Liver (tissue), 9 donors: Measurements from ENCODE around the gene TMEM183A. TPM values are rescaled to one million over a fixed set of nuclear protein-coding genes. Genes with fewer than 3 reads are reported as not detected.

ENCODE experiments used
- DNase-seq: peaks from one replicate; pipeline ENCODE4 v3.0.0-alpha.2; 2017; ENCODE audit warnings: low spot score
- H3K27ac ChIP-seq, 2 donors: one replicate each; pipeline ENCODE4 v1.7.0; 2013; ENCODE audit warnings: inconsistent platforms in 2 of 2, low read length in 2 of 2, control low read depth in 1 of 2, low read depth in 1 of 2, mild to moderate bottlenecking in 1 of 2
- H3K27me3 ChIP-seq, 4 donors: one replicate each; pipeline versions ENCODE4 v1.6.1 to v1.7.0; 2013; ENCODE audit warnings: low read length in 3 of 4, inconsistent platforms in 1 of 4, mild to moderate bottlenecking in 1 of 4, moderate library complexity in 1 of 4; ENCODE audit not compliant: control insufficient read depth in 4 of 4, insufficient read depth in 4 of 4
- H3K36me3 ChIP-seq, 4 donors: one replicate each; pipeline versions ENCODE4 v1.6.1 to v1.7.0; 2013; ENCODE audit warnings: low read length in 3 of 4, mild to moderate bottlenecking in 3 of 4, low read depth in 1 of 4, moderate library complexity in 1 of 4; ENCODE audit not compliant: control insufficient read depth in 4 of 4, insufficient read depth in 3 of 4
- H3K4me1 ChIP-seq, 4 donors: one replicate each; pipeline versions ENCODE4 v1.6.1 to v1.7.0; 2013; ENCODE audit warnings: low read length in 3 of 4, mild to moderate bottlenecking in 3 of 4, moderate library complexity in 1 of 4; ENCODE audit not compliant: control insufficient read depth in 4 of 4, insufficient read depth in 4 of 4
- H3K4me3 ChIP-seq, 3 donors: one replicate each; pipeline versions ENCODE4 v1.6.1 to v1.7.0; 2013; ENCODE audit warnings: low read length in 3 of 3, control low read depth in 1 of 3, low read depth in 1 of 3, mild to moderate bottlenecking in 1 of 3
- H3K9ac ChIP-seq, 2 donors: one replicate each; pipeline ENCODE4 v1.7.0; 2013; ENCODE audit warnings: low read length in 2 of 2, mild to moderate bottlenecking in 2 of 2, moderate library complexity in 2 of 2, control low read depth in 1 of 2, low read depth in 1 of 2
- H3K9me3 ChIP-seq, 4 donors: one replicate each; pipeline versions ENCODE4 v1.6.1 to v1.7.0; 2013; ENCODE audit warnings: low read length in 3 of 4; ENCODE audit not compliant: control insufficient read depth in 4 of 4
- EGR1 ChIP-seq, 2 donors: IDR thresholded peaks; 2 replicates each; pipeline ENCODE4 v1.6.1; 2016 to 2018; ENCODE audit warnings: antibody characterized with exemption in 2 of 2, low read depth in 2 of 2
- FOXA1 ChIP-seq: IDR thresholded peaks from 2 replicates; pipeline ENCODE4 v1.6.1; 2016; ENCODE audit warnings: antibody characterized with exemption
- FOXA2 ChIP-seq: IDR thresholded peaks from 2 replicates; pipeline ENCODE4 v1.6.1; 2016; ENCODE audit warnings: antibody characterized with exemption
- GABPA ChIP-seq, 2 donors: IDR thresholded peaks in 1 of 2; conservative IDR thresholded peaks in 1 of 2; 2 replicates each; pipeline ENCODE4 v1.6.1; 2016; ENCODE audit warnings: antibody characterized with exemption in 2 of 2, mild to moderate bottlenecking in 1 of 2, moderate library complexity in 1 of 2
- HNF4A ChIP-seq, 2 donors: conservative IDR thresholded peaks; 2 replicates each; pipeline ENCODE4 v1.6.1; 2016; ENCODE audit warnings: antibody characterized with exemption in 2 of 2, mild to moderate bottlenecking in 2 of 2
- HNF4G ChIP-seq: IDR thresholded peaks from 2 replicates; pipeline ENCODE4 v1.6.1; 2016; ENCODE audit warnings: antibody characterized with exemption
- NR2F2 ChIP-seq: IDR thresholded peaks from 2 replicates; pipeline ENCODE4 v1.6.1; 2016; ENCODE audit warnings: antibody characterized with exemption
- RAD21 ChIP-seq, 2 donors: IDR thresholded peaks; 2 replicates each; pipeline ENCODE4 v1.6.1; 2016; ENCODE audit warnings: antibody characterized with exemption in 2 of 2, mild to moderate bottlenecking in 2 of 2
- RXRA ChIP-seq, 2 donors: IDR thresholded peaks; 2 replicates each; pipeline ENCODE4 v1.6.1; 2017 to 2018; ENCODE audit warnings: antibody characterized with exemption in 2 of 2, mild to moderate bottlenecking in 1 of 2
- SP1 ChIP-seq: IDR thresholded peaks from 2 replicates; pipeline ENCODE4 v1.6.1; 2018; ENCODE audit warnings: antibody characterized with exemption, mild to moderate bottlenecking
- TAF1 ChIP-seq: conservative IDR thresholded peaks from 2 replicates; pipeline ENCODE4 v1.6.1; 2016; ENCODE audit warnings: antibody characterized with exemption, mild to moderate bottlenecking
- YY1 ChIP-seq: IDR thresholded peaks from 2 replicates; pipeline ENCODE4 v1.6.1; 2016; ENCODE audit warnings: antibody characterized with exemption, mild to moderate bottlenecking
- WGBS: extraction: QIAGEN DNeasy Blood & Tissue Kit; methylation state at CpG from one replicate; pipeline ENCODE4 v1.1.7; 2013; 5-methylcytosine and 5-hydroxymethylcytosine counted together
- polyA plus RNA-seq, 2 donors: library from polyadenylated mRNA; stranded (reverse) in 1 of 2; unstranded in 1 of 2; fragments of 200-250 nt in 1 of 2; fragments of >200 nt in 1 of 2; fragmentation: Nextera tagmentation in 1 of 2; extraction: Ambion mirVana in 1 of 2; gene quantifications; one replicate each; pipeline versions ENCODE4 v1.2.1 to v1.2.3, GENCODE V29; 2013 to 2015
- total RNA-seq, 2 donors: library from RNA; depleted of rRNA; stranded (reverse); fragments of >200 nt; gene quantifications; one replicate each; pipeline ENCODE4 v1.2.3, GENCODE V29; 2014
- TF ChIP-seq, protein P1 (sequence below): IDR thresholded peaks from 2 replicates; pipeline ENCODE4 v1.6.1; 2016; ENCODE audit warnings: antibody characterized with exemption, mild to moderate bottlenecking
- TF ChIP-seq, protein P2 (sequence below): IDR thresholded peaks from 2 replicates; pipeline ENCODE4 v1.6.1; 2016; ENCODE audit warnings: antibody characterized with exemption
- TF ChIP-seq, protein P3 (sequence below): fragments of 150-350 bp; IDR thresholded peaks from 2 replicates; pipeline ENCODE4 v1.5.1; 2017; ENCODE audit warnings: improper control_type of control experiment, low read depth, low read length; ENCODE audit not compliant: missing input control
- TF ChIP-seq, protein P4 (sequence below): IDR thresholded peaks from 2 replicates; pipeline ENCODE4 v1.6.1; 2016; ENCODE audit warnings: antibody characterized with exemption
- donor health status: healthy.
- donor health status: healthy.
- donor health status: healthy.
- donor health status: healthy.
- donor health status: healthy.

TMEM183A gene
- total and polyA plus RNA-seq, 4 donors = 21.0 to 48.9 (median 35.5) TPM

DNA sequence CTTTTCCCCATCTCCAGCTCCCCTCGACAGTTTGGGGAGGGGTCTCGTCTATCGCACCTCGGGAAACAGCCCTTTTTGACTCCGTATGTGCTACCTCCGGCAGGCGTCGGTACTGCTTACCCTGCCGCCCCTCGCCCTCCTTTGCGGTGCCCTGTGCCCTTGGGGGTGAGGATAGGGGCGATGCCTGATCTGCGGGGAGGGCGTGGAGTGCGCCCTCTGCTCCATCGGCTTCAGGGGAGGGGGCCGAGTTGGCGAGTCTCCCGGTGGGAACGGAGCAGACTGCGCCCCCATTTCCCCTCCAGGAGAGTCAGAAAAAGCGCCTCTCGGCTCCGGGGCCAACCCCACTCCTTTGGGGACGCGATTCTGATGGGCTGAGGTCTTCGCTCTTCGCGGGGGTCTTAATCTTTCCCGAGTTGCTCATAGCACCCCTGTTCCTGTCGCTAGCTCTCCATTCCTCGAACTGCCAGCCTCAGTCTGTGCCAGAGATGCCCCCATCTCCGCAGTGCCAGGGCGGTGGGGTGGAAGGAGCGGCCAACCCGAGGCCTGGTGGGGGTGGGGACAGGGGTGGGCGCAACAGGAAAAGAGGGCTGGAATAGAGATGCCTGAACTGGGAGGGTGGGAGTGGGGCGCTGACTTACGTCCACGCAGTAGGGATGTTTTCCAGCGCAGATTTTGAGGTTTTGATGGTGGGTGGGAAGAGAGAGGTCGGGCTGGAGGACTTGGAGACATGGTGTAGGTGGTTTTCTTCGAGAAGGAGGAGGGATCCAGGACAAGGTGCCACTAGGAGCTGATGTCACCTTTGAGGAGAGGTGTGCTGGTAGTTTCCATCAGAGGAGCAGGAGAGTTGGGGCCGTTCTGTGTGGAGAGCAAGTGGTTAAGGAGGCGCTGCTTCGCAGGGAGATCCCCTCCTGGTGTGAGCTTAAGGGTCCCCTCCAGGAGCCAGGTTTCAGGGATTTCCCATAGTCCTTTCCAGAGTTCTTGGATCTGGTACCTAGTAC lies 19.8 kb downstream of the TMEM183A start (continued):
- no peak for TF ChIP-seq HNF4A (conservative IDR thresholded peaks at IDR 0.05)
- TF ChIP-seq, protein P1, sequence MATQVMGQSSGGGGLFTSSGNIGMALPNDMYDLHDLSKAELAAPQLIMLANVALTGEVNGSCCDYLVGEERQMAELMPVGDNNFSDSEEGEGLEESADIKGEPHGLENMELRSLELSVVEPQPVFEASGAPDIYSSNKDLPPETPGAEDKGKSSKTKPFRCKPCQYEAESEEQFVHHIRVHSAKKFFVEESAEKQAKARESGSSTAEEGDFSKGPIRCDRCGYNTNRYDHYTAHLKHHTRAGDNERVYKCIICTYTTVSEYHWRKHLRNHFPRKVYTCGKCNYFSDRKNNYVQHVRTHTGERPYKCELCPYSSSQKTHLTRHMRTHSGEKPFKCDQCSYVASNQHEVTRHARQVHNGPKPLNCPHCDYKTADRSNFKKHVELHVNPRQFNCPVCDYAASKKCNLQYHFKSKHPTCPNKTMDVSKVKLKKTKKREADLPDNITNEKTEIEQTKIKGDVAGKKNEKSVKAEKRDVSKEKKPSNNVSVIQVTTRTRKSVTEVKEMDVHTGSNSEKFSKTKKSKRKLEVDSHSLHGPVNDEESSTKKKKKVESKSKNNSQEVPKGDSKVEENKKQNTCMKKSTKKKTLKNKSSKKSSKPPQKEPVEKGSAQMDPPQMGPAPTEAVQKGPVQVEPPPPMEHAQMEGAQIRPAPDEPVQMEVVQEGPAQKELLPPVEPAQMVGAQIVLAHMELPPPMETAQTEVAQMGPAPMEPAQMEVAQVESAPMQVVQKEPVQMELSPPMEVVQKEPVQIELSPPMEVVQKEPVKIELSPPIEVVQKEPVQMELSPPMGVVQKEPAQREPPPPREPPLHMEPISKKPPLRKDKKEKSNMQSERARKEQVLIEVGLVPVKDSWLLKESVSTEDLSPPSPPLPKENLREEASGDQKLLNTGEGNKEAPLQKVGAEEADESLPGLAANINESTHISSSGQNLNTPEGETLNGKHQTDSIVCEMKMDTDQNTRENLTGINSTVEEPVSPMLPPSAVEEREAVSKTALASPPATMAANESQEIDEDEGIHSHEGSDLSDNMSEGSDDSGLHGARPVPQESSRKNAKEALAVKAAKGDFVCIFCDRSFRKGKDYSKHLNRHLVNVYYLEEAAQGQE = no peak
- no peak for TF ChIP-seq GABPA (IDR thresholded peaks at IDR 0.05 in 1 of 2, conservative IDR thresholded peaks at IDR 0.05 in 1 of 2)
- no peak for TF ChIP-seq SP1
- TF ChIP-seq YY1 = no peak
- TF ChIP-seq NR2F2 = no peak

DNA sequence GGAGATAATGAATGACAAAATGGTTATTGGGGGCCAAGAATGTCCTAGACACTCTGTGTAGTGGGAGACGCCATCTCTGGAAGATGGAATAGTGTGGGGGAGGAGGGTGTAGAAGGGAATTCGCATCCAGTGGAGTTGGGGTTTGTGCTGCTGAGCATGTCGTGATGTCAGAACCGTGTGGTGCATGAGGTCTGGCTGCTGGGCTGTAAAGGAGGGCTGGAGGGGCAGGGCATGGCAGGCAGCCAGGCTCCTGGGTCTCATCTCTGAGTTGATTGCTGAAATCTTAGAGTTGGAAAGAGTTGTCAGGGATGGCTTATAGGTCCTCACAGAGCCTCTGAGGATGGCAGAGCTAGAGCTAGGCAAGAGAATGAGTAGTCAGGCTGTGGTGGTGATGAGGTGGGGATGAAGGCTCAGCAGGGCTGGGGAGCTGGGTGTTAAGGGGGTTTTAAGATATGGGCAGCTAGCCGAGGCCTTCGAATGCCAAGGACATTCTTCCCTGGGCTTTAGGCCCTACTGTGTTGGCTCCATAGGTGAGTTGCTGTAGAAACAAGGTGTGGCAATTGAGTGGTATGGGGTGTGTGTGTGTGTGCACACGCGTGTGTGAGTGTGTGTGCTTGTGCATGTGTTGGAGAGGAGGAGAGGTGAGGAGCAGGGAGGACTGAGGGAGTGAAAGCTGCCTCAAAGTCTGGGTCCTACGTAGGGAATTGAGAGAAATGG lies 21.1 kb downstream of the TMEM183A start:
- DNase-seq = no peak
- Histone ChIP-seq H3K4me3 (no peak overlapping the region), H3K36me3 (peaks cover 0 to 13% (median 10%) of the 10 kb centered on the region in 4 donors), H3K9me3 (no peaks in the 10 kb centered on the region), H3K27ac (no peak overlapping the region), H3K4me1 (peaks cover 5 to 7% (median 6%) of the 10 kb centered on the region in 4 donors), H3K27me3 (no peaks in the 10 kb centered on the region), H3K9ac (no peak overlapping the region)
- TF ChIP-seq TAF1 = no peak
- WGBS = 90% methylated on average over 9 of the region's 9 CpGs

DNA sequence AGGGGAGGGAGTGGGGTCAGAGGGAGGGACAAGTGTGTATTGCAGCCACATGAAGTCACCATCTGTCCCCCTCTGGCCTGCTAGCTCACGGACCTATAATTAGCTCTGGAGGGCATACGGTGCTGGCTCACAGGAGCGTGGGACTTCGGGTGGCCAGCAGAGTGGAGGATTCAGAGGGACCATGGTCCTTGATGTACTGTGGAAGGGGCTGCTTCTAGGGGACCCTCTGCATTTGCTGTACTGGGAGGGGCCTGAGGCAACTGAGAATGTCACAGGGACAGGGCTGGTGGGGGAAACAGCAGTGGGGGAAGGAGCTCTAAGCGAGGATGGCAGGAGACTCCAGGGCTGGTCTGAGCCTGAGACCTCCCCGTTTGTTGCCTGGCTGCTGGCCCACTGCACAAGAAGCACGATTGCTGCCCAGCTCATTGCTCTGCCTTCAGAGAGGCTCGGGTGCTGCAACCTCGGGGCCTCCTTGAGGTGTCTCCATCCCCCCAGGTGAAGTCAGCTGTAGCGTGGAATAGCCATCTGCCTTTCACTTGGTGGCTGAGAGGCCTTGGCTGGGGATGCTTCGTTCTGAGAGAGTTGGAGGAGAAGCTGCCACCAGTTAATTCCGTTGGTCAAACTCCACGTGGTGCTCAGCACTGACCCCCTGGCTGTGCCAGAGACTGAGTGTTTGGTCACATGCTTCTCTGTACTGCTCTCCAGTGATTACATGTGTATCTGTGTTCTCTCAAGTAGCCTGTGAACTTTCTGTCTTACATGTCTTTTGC lies 21.8 kb downstream of the TMEM183A start:
- no peaks in the 10 kb centered on the region for H3K9me3 ChIP-seq
- peaks cover 0 to 6% (median 3%) of the 10 kb centered on the region in 4 donors for H3K36me3 ChIP-seq
- H3K27ac ChIP-seq = no peak overlapping the region
- DNase-seq = no peak
- H3K27me3 ChIP-seq = no peaks in the 10 kb centered on the region
- H3K4me1 ChIP-seq = peaks cover 5 to 7% (median 6%) of the 10 kb centered on the region in 4 donors
- no peak overlapping the region for H3K9ac ChIP-seq
- 74% methylated on average over 13 of the region's 13 CpGs for WGBS
- H3K4me3 ChIP-seq = no peak overlapping the region
- TF ChIP-seq, protein P2, sequence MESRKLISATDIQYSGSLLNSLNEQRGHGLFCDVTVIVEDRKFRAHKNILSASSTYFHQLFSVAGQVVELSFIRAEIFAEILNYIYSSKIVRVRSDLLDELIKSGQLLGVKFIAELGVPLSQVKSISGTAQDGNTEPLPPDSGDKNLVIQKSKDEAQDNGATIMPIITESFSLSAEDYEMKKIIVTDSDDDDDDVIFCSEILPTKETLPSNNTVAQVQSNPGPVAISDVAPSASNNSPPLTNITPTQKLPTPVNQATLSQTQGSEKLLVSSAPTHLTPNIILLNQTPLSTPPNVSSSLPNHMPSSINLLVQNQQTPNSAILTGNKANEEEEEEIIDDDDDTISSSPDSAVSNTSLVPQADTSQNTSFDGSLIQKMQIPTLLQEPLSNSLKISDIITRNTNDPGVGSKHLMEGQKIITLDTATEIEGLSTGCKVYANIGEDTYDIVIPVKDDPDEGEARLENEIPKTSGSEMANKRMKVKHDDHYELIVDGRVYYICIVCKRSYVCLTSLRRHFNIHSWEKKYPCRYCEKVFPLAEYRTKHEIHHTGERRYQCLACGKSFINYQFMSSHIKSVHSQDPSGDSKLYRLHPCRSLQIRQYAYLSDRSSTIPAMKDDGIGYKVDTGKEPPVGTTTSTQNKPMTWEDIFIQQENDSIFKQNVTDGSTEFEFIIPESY = no peak
- TF ChIP-seq, protein P3, sequence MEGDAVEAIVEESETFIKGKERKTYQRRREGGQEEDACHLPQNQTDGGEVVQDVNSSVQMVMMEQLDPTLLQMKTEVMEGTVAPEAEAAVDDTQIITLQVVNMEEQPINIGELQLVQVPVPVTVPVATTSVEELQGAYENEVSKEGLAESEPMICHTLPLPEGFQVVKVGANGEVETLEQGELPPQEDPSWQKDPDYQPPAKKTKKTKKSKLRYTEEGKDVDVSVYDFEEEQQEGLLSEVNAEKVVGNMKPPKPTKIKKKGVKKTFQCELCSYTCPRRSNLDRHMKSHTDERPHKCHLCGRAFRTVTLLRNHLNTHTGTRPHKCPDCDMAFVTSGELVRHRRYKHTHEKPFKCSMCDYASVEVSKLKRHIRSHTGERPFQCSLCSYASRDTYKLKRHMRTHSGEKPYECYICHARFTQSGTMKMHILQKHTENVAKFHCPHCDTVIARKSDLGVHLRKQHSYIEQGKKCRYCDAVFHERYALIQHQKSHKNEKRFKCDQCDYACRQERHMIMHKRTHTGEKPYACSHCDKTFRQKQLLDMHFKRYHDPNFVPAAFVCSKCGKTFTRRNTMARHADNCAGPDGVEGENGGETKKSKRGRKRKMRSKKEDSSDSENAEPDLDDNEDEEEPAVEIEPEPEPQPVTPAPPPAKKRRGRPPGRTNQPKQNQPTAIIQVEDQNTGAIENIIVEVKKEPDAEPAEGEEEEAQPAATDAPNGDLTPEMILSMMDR = no peak
- TF ChIP-seq, protein P4, sequence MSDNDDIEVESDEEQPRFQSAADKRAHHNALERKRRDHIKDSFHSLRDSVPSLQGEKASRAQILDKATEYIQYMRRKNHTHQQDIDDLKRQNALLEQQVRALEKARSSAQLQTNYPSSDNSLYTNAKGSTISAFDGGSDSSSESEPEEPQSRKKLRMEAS = no peak
- TF ChIP-seq RAD21 (IDR thresholded peaks at IDR 0.05) = no peak
- no peak for TF ChIP-seq FOXA2
- TF ChIP-seq RXRA (IDR thresholded peaks at IDR 0.05) = no peak
- TF ChIP-seq HNF4G = no peak
- no peak for TF ChIP-seq NR2F2
- TF ChIP-seq TAF1 = no peak
- TF ChIP-seq EGR1 (IDR thresholded peaks at IDR 0.05; ENCODE audit: low read depth in 2 of 2) = no peak
- TF ChIP-seq FOXA1 = no peak
